GM19328 (cell line): Measurements from ENCODE around the gene GRID1.

Experiments used
- ATAC-seq: cut with Tn5 transposase; IDR thresholded peaks from one replicate; pipeline ENCODE4 v1.9.1; 2021; ENCODE audit warnings: mild to moderate bottlenecking, moderate library complexity; ENCODE audit not compliant: unreplicated experiment

The GRID1 gene

DNA sequence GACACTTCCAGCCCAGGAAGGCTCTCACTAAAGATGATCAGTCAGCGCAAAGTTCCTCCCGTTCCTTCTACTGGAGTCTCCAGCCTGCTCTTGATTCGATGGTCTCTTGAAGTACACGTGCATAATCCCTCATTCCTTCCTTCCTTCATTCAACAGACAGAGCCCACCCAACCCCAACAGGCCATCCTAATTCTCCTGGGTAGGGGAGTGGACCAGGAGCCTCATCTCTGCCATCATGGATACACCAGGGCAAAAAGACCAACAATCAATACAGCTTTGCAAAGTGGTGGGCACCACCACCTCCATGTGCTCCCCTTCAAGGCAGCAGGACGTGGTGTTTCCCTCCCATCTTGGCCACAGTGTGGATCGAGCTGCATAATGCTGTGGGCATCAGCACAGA is 446.3 kb downstream of the GRID1 start:
- ATAC-seq, result no peak

- no peak for ATAC-seq
These were observed 447.0 kb downstream of the GRID1 start for GRCh38 chr10:85919491-85920021.

DNA sequence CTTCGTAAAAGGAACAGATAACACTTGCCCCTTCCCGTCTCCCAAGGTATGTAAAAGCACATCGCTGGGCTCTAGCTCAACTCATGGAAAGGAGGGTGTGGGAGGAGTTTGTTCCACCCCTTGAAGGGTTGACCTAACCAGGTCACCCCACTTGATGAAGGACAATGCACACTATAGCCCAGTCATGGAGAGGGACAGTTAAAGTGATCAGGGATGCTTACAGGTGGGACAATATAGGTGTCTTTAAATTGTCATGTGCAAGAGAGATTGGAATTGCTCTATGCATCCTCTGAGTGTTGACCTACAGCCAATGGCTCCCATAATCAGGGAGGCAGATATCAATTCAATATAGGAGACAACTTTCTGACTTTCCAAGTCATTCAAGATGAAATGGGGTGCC is 448.2 kb downstream of the GRID1 start:
- ATAC-seq, result no peak

DNA sequence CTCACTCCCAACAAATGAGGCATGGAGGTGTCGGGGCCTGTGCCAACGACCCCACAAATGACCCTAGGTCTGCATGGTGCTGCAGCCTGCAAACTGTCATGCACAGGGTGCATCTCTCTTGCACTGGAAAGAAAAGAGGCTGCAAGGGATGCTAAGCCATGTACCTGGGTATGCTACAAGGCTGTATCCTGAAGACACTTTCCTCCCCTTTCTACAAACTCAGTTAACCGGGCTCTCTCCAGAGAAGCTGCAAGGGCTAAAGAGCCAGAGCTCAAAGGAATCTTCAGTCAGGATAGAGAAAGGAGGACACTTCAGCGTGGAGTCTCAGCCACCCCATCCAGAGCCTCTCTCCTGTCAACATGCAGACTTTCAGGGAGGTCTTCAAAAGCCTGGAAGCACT is 449.0 kb downstream of the GRID1 start:
- no peak for ATAC-seq

- ATAC-seq, result no peak
These were observed 449.5 kb downstream of the GRID1 start for GRCh38 chr10:85916994-85917573.

GRCh38 chr10:85916286-85916685 is 450.3 kb downstream of the GRID1 start:
- no peak for ATAC-seq

DNA sequence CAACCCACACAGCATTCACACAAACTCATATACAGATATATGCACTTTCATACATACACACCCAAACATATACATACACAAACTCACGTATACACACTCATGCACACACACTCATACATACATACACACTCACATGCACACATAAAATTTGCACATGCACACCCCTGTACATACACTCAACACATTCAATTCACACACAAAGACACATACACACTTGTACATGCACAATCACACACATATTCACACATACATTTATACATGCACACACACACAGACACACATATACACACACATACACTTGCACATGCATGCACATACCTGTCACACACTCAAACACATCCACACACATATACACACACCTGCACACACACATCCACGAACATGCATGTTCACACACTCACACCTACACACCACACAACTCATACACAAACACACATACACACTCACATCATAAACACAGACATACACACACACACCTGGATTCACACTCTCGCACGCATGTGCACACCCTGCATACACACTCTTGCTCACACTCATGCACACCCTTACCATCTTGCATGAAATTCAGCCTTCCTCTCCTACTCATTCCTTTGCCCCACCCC is 451.2 kb downstream of the GRID1 start:
- ATAC-seq, result no peak

GRCh38 chr10:85914720-85915119 is 451.9 kb downstream of the GRID1 start:
- ATAC-seq, result no peak

DNA sequence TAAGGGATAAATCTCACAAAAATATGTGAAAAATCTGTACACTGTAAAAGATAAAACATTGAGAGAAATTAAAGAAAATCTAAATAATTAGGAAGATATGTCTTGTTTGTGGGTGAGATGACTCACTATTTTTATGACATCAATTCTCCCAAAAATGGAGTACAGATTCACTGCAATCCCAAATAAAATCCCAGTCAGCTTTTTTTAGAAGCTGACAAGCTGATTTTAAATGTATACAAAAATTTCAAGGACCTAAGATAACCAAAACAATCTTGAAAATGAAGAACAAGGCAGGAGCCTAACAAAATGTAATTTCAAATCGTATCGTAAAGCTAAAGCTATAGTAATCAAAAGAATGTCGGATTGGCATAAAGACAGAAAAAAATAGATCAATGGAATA is 458.1 kb downstream of the GRID1 start:
- no peak for ATAC-seq

DNA sequence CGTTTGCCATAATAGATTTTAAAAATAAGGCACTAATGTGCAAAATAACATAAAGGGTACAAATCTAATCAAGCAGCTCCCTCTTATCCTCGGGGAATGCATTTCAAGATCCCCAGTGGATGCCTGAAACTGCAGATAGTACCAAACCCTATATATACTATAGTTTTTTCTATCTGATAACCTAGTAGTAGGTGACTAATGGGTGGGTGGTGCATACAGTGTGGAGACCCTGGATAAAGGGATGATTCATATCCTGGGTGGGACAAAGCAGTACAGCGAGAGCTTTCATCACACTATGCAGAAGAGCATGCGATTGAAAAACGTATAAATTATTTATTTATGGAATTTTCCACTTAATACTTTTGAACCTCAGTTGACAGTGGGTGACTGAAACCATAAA is 464.5 kb downstream of the GRID1 start:
- ATAC-seq, result no peak

DNA sequence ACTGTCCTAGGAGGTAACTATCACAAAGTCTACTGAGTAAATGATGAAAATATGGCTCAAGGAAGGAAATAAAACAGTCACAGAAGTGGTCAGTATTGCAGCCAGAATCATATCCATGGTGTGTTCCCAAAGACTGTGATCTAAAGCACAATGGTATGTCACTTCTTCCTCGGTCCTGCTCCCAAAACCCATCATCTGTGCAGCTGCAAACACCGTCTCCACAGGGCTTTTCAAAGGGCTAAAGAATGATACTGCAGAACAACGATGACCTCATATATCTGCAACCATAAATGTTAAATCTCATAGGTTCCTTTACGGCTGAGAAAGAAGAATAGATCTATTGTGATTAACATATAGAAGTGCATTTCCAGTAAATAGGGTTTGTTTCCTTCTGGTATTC is 465.0 kb downstream of the GRID1 start:
- ATAC-seq, result no peak

DNA sequence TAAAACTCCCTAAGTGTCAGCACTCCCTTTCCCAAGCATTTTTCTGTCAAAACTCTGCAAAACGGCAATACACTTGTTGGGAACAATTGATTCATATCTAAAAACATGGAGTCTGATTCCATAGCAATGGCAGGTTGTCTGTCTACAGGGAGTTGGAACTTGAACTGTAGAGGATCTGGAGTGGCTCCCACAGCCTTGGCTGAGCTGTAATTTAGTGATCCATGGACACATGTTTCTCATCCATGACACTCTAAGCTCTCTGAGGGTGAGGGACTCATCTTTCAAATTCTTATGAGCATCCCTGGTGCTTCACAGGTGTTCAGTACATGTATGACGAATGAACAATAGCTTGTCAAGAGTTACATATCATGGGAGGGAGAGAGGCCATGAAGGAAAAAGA is 466.1 kb downstream of the GRID1 start:
- ATAC-seq, result no peak

- no peak for ATAC-seq
These were observed 466.5 kb downstream of the GRID1 start for GRCh38 chr10:85900061-85900460.

DNA sequence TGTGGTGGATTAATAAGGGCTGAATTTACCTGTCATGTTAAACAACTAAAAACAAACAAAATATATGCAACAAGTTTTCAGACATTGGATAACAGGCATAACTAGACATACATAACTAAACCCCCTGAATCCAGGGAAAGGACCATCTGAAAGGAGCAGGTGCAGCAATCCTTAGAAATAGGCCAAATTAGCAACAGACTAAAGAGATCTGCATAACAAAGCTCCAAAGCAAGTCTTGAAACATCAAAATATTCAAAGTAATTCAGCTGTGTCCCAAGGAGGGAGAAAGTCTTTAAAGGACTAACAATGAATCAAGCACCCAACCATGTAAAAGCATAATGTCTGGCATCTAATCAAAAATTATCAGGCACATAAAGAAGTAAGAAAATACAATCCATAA is 475.1 kb downstream of the GRID1 start:
- no peak for ATAC-seq

GRCh38 chr10:85888559-85888958 is 478.0 kb downstream of the GRID1 start:
- no peak for ATAC-seq

GRCh38 chr10:85888004-85888403 is 478.6 kb downstream of the GRID1 start:
- ATAC-seq, result no peak

DNA sequence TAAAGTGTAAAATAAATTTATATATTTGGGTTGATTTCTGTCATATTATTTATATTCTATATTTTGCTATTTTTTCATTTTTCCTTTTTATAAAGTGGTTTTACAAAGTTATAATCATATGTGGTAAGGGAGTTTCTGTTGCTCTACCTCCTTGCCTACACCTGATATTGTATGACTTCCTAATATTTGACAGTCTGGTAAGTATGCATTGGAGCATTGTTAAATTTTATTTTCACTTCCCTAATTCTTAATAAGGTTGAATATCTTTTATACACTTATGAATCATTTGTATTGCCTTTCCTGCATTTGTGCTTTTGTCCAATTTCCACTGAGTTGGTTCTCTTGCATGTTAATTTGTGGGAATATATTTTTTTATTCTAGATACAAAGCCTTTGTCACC is 492.4 kb downstream of the GRID1 start:
- ATAC-seq, result no peak

DNA sequence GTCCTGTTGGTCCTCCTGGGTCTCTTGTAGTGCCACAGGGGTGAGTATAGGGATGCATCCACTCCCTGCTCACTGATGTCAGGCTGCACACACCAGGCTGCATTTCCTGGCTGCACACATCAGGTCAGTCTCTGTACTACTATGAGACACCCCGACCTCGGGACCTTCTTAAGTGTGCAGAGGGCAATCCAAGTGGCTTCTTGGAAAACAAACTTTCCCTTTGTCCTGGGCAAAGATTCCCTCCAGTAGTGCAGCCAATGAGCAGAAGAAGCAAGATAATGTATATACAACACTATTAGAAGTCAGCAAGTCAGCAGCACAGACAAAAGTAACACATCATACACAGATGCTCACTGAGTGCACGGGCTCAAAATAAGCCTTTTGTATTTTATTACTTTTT is 493.5 kb downstream of the GRID1 start:
- ATAC-seq, result no peak

DNA sequence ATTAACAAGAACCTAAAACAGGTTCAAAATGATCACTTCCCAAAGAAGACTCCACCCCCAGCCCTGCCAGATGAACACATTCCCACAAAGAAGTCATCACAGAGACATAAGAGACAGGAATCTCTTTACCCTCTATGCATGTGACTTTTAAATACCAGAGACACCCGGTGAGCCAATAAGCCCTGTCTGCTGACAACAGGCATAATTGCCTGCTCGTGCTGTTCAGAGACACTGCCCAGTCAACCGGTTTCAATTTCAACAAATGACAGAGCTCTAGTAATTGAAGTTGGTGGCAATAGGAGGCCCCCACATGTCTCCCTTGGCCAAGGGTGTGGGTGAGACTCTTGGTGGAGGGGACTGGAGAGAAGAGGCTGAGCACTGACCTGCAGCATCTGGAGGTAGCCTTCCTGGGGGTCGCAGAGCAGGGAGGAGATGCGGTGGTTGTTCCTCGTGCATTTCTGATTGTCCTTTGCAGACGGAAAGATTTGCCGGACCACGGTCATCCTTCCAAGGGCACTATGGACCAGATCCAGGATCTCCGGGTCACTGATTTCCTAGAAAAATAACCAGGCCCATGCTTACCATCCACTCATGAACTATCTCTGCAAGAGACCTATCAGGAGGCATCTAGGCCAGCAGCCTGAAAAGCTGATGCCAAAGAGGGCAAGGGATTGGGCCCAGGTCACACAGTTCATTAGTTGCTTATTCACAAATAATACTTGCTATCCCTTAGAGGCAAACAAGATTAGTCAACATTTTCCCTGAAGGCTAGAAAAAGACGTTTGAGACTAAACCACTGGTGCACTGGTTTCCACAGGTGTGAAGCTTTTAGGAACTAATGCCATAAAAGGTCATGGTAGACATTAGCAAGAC is 497.7 kb downstream of the GRID1 start:
- no peak for ATAC-seq

DNA sequence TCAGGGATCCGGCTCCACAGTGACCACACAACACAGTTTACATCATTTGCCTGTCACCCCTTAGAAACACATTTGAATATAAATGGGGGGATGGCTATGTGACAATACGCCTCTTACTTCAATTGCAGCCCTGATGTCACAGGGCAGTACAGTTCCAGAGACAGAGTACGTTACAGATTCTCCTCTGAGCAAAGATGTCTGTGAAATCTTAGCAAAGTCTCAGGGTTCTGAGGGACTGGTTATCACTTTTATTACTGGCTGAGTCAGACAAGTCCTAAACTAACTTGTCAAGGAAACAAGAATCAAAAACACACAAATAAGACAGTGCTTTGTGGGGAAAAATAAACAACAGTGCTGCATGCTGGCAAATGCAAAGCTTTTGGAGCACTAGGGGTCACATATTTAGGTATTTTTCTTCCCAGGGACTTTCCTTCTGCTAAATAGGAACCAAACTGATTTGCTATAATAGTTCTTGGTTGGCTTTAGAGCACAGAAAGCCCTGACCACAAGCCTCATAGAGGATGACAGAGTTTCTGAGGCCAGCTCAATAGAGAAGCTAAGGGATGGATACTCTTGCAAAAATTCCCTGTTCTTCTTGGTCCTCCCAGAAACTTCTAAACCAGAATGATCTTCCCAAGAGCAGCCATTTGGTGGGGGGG is 501.6 kb downstream of the GRID1 start:
- no peak for ATAC-seq

DNA sequence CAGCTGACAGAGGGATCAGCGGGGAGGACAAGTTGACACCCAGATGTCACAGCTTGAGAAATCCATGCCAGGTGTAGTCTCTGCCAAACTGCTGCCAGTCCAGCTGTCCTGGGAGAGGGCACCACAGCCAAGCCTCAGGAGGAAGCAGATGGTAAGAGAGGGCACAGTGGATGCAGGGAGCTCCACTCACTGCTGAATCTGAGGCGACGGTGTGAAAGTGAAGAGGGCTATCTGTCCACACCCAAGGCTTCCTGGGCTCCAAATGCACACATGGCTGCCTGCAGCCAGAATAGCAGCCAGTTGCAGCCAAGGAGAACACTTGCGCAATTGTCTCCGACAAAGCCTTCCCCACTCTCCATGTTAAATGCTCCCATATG is 502.4 kb downstream of the GRID1 start:
- no peak for ATAC-seq
